H9 (cell line): ENCODE data around the gene ILF2. TPM values are rescaled to one million over a fixed set of nuclear protein-coding genes. Genes with fewer than 3 reads are reported as not detected.
"Not testable (repeated sequence)": the region's sequence is repeated elsewhere in the genome, so short reads cannot be mapped to it uniquely, and the experiment has no call there.

Source experiments
- DNase-seq: peaks from one replicate; pipeline ENCODE4 v3.0.0-alpha.2; 2017
- H2AFZ ChIP-seq: one replicate; pipeline ENCODE4 v1.6.1; 2013; ENCODE audit warnings: mild to moderate bottlenecking, low read length, control low read depth, moderate library complexity
- H2AK5ac ChIP-seq: 2 replicates; pipeline ENCODE4 v1.6.1; 2013; ENCODE audit warnings: low read length, control low read depth, mixed read lengths; ENCODE audit not compliant: insufficient read length
- H2BK120ac ChIP-seq: one replicate; pipeline ENCODE4 v1.6.1; 2013; ENCODE audit warnings: low read depth, mild to moderate bottlenecking, low read length, control low read depth, inconsistent platforms; ENCODE audit not compliant: poor library complexity, severe bottlenecking
- H2BK12ac ChIP-seq: 2 replicates; pipeline ENCODE4 v1.6.1; 2013; ENCODE audit warnings: low read length, control low read depth, mixed read lengths, low read depth; ENCODE audit not compliant: insufficient read length
- H2BK15ac ChIP-seq: 2 replicates; pipeline ENCODE4 v1.6.1; 2013; ENCODE audit warnings: low read depth, low read length, control low read depth
- H2BK20ac ChIP-seq: one replicate; pipeline ENCODE4 v1.6.1; 2013; ENCODE audit warnings: low read depth, mild to moderate bottlenecking, low read length, control low read depth, inconsistent platforms; ENCODE audit not compliant: poor library complexity, severe bottlenecking
- H2BK5ac ChIP-seq: 2 replicates; pipeline ENCODE4 v1.6.1; 2013; ENCODE audit warnings: low read length, control low read depth, mixed read lengths; ENCODE audit not compliant: insufficient read length
- H3K14ac ChIP-seq: 2 replicates; pipeline ENCODE4 v1.6.1; 2013; ENCODE audit warnings: low read length, control low read depth; ENCODE audit not compliant: insufficient read depth
- H3K18ac ChIP-seq: 2 replicates; pipeline ENCODE4 v1.6.1; 2013; ENCODE audit warnings: low read depth, mild to moderate bottlenecking, mixed read lengths, low read length, control low read depth; ENCODE audit not compliant: insufficient read length
- H3K23ac ChIP-seq: 2 replicates; pipeline ENCODE4 v1.6.1; 2013; ENCODE audit warnings: low read length, control low read depth, mixed read lengths, low read depth; ENCODE audit not compliant: insufficient read length
- H3K23me2 ChIP-seq: 2 replicates; pipeline ENCODE4 v1.6.1; 2013; ENCODE audit warnings: low read depth, mild to moderate bottlenecking, mixed read lengths, low read length, control low read depth; ENCODE audit not compliant: insufficient read length, poor library complexity, severe bottlenecking
- H3K27ac ChIP-seq: 2 replicates; pipeline ENCODE4 v1.5.1; 2013; ENCODE audit warnings: low read length, control low read depth, mixed read lengths, low read depth; ENCODE audit not compliant: insufficient read length
- H3K27me3 ChIP-seq: 2 replicates; pipeline ENCODE4 v1.6.1; 2013; ENCODE audit warnings: low read length, control low read depth, inconsistent platforms; ENCODE audit not compliant: insufficient read depth
- H3K4ac ChIP-seq: 2 replicates; pipeline ENCODE4 v1.6.1; 2013; ENCODE audit warnings: low read depth, mild to moderate bottlenecking, control low read depth, inconsistent platforms, low read length, moderate library complexity
- H3K4me1 ChIP-seq: 2 replicates; pipeline ENCODE4 v1.6.1; 2013; ENCODE audit warnings: low read length, control low read depth, inconsistent platforms; ENCODE audit not compliant: insufficient read depth
- H3K4me2 ChIP-seq: 2 replicates; pipeline ENCODE4 v1.6.1; 2013; ENCODE audit warnings: low read length, control low read depth, mixed read lengths; ENCODE audit not compliant: insufficient read length, insufficient read depth
- H3K56ac ChIP-seq: 2 replicates; pipeline ENCODE4 v1.6.1; 2013; ENCODE audit warnings: low read depth, mild to moderate bottlenecking, mixed read lengths, low read length, control low read depth; ENCODE audit not compliant: insufficient read length
- H3K79me1 ChIP-seq: 2 replicates; pipeline ENCODE4 v1.6.1; 2013; ENCODE audit warnings: low read depth, mild to moderate bottlenecking, moderate library complexity, low read length, control low read depth, inconsistent platforms; ENCODE audit not compliant: insufficient read depth, poor library complexity, severe bottlenecking
- H3K79me2 ChIP-seq: 2 replicates; pipeline ENCODE4 v1.6.1; 2013; ENCODE audit warnings: low read length, control low read depth, inconsistent platforms; ENCODE audit not compliant: insufficient read depth
- H3K9ac ChIP-seq: 2 replicates; pipeline ENCODE4 v1.6.1; 2013; ENCODE audit warnings: low read length, control low read depth, mixed read lengths; ENCODE audit not compliant: insufficient read length; ENCODE audit errors: extremely low read depth
- H3K9me3 ChIP-seq: one replicate; pipeline ENCODE4 v1.6.1; 2013; ENCODE audit warnings: low read depth, low read length, inconsistent platforms; ENCODE audit not compliant: control insufficient read depth
- H3T11ph ChIP-seq: one replicate; pipeline ENCODE4 v1.6.1; 2013; ENCODE audit warnings: mild to moderate bottlenecking, low read length, control low read depth, inconsistent platforms
- H4K20me1 ChIP-seq: one replicate; pipeline ENCODE4 v1.6.1; 2013; ENCODE audit not compliant: control insufficient read depth, insufficient read length, insufficient read depth
- H4K5ac ChIP-seq: 2 replicates; pipeline ENCODE4 v1.6.1; 2013; ENCODE audit warnings: low read depth, mild to moderate bottlenecking, mixed read lengths, low read length, control low read depth; ENCODE audit not compliant: insufficient read length
- H4K8ac ChIP-seq: replicated peaks from 2 replicates; pipeline ENCODE4 v1.6.1; 2013; ENCODE audit warnings: low read length, control low read depth, mixed read lengths, low read depth; ENCODE audit not compliant: insufficient read length
- H4K91ac ChIP-seq: 2 replicates; pipeline ENCODE4 v1.6.1; 2013; ENCODE audit warnings: low read depth, mild to moderate bottlenecking, moderate library complexity, mixed read lengths, low read length, control low read depth; ENCODE audit not compliant: insufficient read length
- H3K27ac Mint-ChIP-seq, 3 experiments: 2 replicates in 2 of 3; 3 replicates in 1 of 3; pipeline ENCODE4 v1.8.0; 2020 to 2021; ENCODE audit warnings: mixed read lengths in 3 of 3, mild to moderate bottlenecking in 1 of 3, moderate library complexity in 1 of 3
- H3K27me3 Mint-ChIP-seq: 2 replicates; pipeline ENCODE4 v1.8.0; 2021; ENCODE audit warnings: low read depth, mild to moderate bottlenecking, moderate library complexity, mixed read lengths
- H3K36me3 Mint-ChIP-seq, 3 experiments: 2 replicates in 2 of 3; 3 replicates in 1 of 3; pipeline ENCODE4 v1.8.0; 2020 to 2021; ENCODE audit warnings: low read depth in 3 of 3, mixed read lengths in 3 of 3; ENCODE audit not compliant: insufficient read depth in 1 of 3
- H3K4me1 Mint-ChIP-seq, 2 experiments: 2 replicates each; pipeline ENCODE4 v1.8.0; 2020; ENCODE audit warnings: mixed read lengths in 2 of 2
- H3K4me3 Mint-ChIP-seq, 2 experiments: 2 replicates in 1 of 2; 3 replicates in 1 of 2; pipeline ENCODE4 v1.8.0; 2020 to 2021; ENCODE audit warnings: mild to moderate bottlenecking in 2 of 2, mixed read lengths in 2 of 2, moderate library complexity in 1 of 2
- H3K9me3 Mint-ChIP-seq, 2 experiments: 2 replicates in 1 of 2; 3 replicates in 1 of 2; pipeline ENCODE4 v1.8.0; 2020; ENCODE audit warnings: mild to moderate bottlenecking in 2 of 2, mixed read lengths in 2 of 2, moderate library complexity in 1 of 2
- CTCF ChIP-seq: fragments of 200-600 bp; sonication (generic); conservative IDR thresholded peaks from 3 replicates; pipeline ENCODE4 v1.8.0; 2021; ENCODE audit warnings: antibody characterized with exemption, mild to moderate bottlenecking
- WGBS: extraction: QIAGEN DNeasy Blood & Tissue Kit; methylation state at CpG from one replicate; pipeline ENCODE4 v1.1.7; 2013; ENCODE audit warnings: missing lambda C conversion rate, low lambda C conversion rate, mixed read lengths; ENCODE audit not compliant: insufficient read length; ENCODE audit errors: extremely low coverage; 5-methylcytosine and 5-hydroxymethylcytosine counted together
- total RNA-seq: library from RNA; stranded (reverse); gene quantifications from 2 replicates; pipeline ENCODE4 v1.2.1, GENCODE V29; 2021

The ILF2 gene
- total RNA-seq, 1 experiment from 2014 or later: 357 TPM

- not testable (repeated sequence) for H3K4me3 Mint-ChIP-seq
Observed at GRCh38 chr1:153671628-153672353, 998 bp upstream of the ILF2 start.

More at GRCh38 chr1:153671628-153672353, 998 bp upstream of the ILF2 start:
- TF ChIP-seq CTCF: peak; percentile 34; the same call in 2 of the 3 replicates
- not testable (repeated sequence) for H4K20me1 ChIP-seq, H4K5ac ChIP-seq, H3K4ac ChIP-seq, H2BK5ac ChIP-seq, H4K8ac ChIP-seq, H3K9me3 Mint-ChIP-seq, H2BK12ac ChIP-seq, DNase-seq, H3K27me3 Mint-ChIP-seq, H2BK15ac ChIP-seq, H3K4me1 ChIP-seq, H3K27me3 ChIP-seq, H2BK20ac ChIP-seq, H3K56ac ChIP-seq, H3K9me3 ChIP-seq, H4K91ac ChIP-seq, H3T11ph ChIP-seq, H3K23ac ChIP-seq, H2AK5ac ChIP-seq
- peaks cover 17% of the 10 kb centered on the region for H3K79me1 ChIP-seq
- peak overlapping the region; percentile 71 for H3K27ac ChIP-seq
- peak overlapping the region; percentile 40 for H2BK120ac ChIP-seq
- H3K79me2 ChIP-seq: peaks cover 15% of the 10 kb centered on the region
- Mint-ChIP-seq H3K36me3 (peaks cover 0 to 36% (median 35%) of the 10 kb centered on the region in 3 experiments; a peak in 4 of 7 replicates), H3K27ac (peak overlapping the region in 2 of 3 experiments; percentile 11 to 38; a peak in 2 of 7 replicates), H3K4me1 (peaks cover 9 to 12% of the 10 kb centered on the region in 2 experiments; a peak in 3 of 4 replicates)
- peak overlapping the region; percentile 91 for H2AFZ ChIP-seq
- H3K9ac ChIP-seq: peak overlapping the region; percentile 87
- WGBS: no CpG with 5 or more reads among the region's 28 CpGs
- H3K23me2 ChIP-seq: peaks cover 11% of the 10 kb centered on the region
- peak overlapping the region; percentile 89 for H3K4me2 ChIP-seq
- peak overlapping the region; percentile 58; the same call in 1 of the 2 replicates for H3K14ac ChIP-seq
- peak overlapping the region; percentile 83 for H3K18ac ChIP-seq
